Thoracic aorta endothelial cell (primary cell): ENCODE measurements around the gene KANK4. TPM values are rescaled to one million over a fixed set of nuclear protein-coding genes. Genes with fewer than 3 reads are reported as not detected.

Source experiments
- small RNA-seq: library from RNA; depleted of rRNA; stranded (forward); fragments of <200 nt; gene quantifications from one replicate; pipeline ENCODE3, GENCODE V24; 2012
- total RNA-seq: library from RNA; depleted of rRNA; stranded (reverse); fragments of >200 nt; gene quantifications from 2 replicates; pipeline ENCODE4 v1.2.3, GENCODE V29; 2012

The KANK4 gene
- not detected in 2 replicates for total RNA-seq

GRCh38 chr1:62318756-62319544 is at the start of gene KANK4:
Gene KANK4, minus strand, starts transcription at chr1:62319434. Its CDS starts 37,870 bp downstream, at chr1:62281564.

DNA sequence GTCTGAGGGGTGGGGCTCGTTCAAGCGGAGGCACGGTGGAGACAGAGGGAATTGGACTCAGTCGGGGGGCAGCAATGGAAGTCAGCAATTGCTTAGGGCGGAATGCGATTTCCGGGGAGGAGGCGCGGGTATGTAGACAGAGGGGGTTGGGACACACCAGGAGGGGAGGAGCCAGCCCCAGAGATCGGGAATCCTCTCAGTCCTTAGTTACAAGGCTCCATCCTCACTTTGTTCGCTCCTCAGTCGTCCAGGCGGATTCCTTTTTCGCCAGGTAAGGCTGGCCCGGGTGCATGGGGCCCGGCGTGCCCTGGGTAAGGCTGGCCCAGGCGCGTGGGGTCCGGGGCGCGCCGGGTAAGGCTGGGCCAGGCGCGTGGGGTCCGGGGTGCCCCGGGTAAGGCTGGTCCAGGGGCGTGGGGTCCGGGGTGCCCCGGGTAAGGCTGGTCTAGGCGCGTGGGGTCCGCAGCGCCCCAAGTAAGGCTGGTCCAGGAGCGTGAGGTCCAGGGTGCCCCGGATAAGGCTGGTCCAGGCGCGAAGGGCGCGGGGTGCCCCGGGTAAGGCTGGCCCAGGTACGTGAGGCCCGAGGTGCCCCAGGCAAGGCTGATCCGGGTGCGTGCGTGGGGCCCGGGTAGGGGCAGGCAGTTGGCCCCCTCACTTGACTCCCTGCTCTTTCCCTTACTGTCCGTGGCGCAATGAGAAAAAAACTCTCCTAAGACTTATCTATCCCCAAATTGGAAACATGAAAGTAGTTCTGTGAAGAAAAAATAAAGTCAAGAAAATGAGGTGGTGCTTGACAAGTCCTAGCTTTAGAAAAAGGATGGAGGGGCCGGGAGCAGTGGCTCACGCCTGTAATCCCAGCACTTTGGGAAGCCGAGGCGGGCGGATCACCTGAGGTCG is 124.3 kb downstream of the KANK4 start, which contains the start of gene L1TD1:
L1TD1 (plus strand) TSS at position 199 of the 894 bp plus-strand sequence. CDS start 11,780 bp downstream, outside the sequence.

Small RNA genes lying within 50 kb of the gene (small RNA-seq; reads per million reads assigned to genes)
- gene RNU6-371P: not detected

Other genes with a start within 250 kb of the KANK4 start
- not detected in 2 replicates for gene L1TD1, start 124.6 kb downstream of the KANK4 start, total RNA-seq
- 62.1 and 72.9 TPM in 2 replicates for gene USP1, start 117.6 kb upstream of the KANK4 start, total RNA-seq